ENCODE results near the gene PASK. TPM values are rescaled to one million over a fixed set of nuclear protein-coding genes. Genes with fewer than 3 reads are reported as not detected.
"Not testable (repeated sequence)": the region's sequence is repeated elsewhere in the genome, so short reads cannot be mapped to it uniquely, and the experiment has no call there.

PASK gene
- polyA plus RNA-seq, 1 donor (not counting 4 experiments of a cell fraction or from before 2014, with no cell fraction given) = 4.3 TPM

- Histone ChIP-seq H3K27ac (ENCODE audit: control insufficient read depth, insufficient read depth, low read length) (no peak overlapping the region), H4K20me1 (ENCODE audit: control insufficient read depth, extremely low read depth, insufficient read depth, low read length) (no peaks in the 10 kb centered on the region), H3K27me3 (ENCODE audit: control insufficient read depth, extremely low read depth, insufficient read depth, low read length) (no peaks in the 10 kb centered on the region), H3K36me3 (ENCODE audit: control insufficient read depth in 2 of 2, extremely low read depth in 1 of 2, insufficient read depth in 2 of 2, low read length in 2 of 2) (peaks cover 15 to 22% of the 10 kb centered on the region in 2 experiments), H3K4me2 (ENCODE audit: control insufficient read depth, extremely low read depth, insufficient read depth, low read depth, low read length) (no peak overlapping the region), H3K9me1 (ENCODE audit: control insufficient read depth, extremely low read depth, insufficient read depth, low read length) (no peaks in the 10 kb centered on the region), H3K4me1 (ENCODE audit: control insufficient read depth, extremely low read depth, insufficient read depth, low read length) (no peaks in the 10 kb centered on the region), H3K4me3 (ENCODE audit: control insufficient read depth in 2 of 3, extremely low read depth in 1 of 3, insufficient read depth in 2 of 3, low read depth in 1 of 3, low read length in 3 of 3) (no peak overlapping the region), H3K9me3 (ENCODE audit: control insufficient read depth, low read depth, low read length) (no peaks in the 10 kb centered on the region), H2AFZ (ENCODE audit: control insufficient read depth, low read length) (no peak overlapping the region), H3K79me2 (ENCODE audit: control insufficient read depth, insufficient read depth, low read length) (peaks cover 5% of the 10 kb centered on the region), H3K9ac (ENCODE audit: control insufficient read depth, extremely low read depth, insufficient read depth, low read length) (no peak overlapping the region)
- dilution Hi-C loops (cut with MboI; ENCODE audit: extremely low pct_ligation_motif_present, low sequenced_read_pairs) = no loop called here
- DNase-seq (ENCODE audit: low read depth, low spot score) (no peak), FAIRE-seq (no peak)
- TF ChIP-seq CTCF (optimal IDR thresholded peaks at IDR 0.05 in 1 of 3, IDR thresholded peaks at IDR 0.05 in 1 of 3, conservative IDR thresholded peaks at IDR 0.05 in 1 of 3; ENCODE audit: extremely low read depth in 1 of 3, insufficient read depth in 2 of 3, low read length in 3 of 3) = no peak
- TF ChIP-seq EZH2 (IDR thresholded peaks at IDR 0.05; ENCODE audit: low read length) = no peak
Observed at GRCh38 chr2:241094172-241094571, 55.1 kb downstream of the PASK start.

DNA sequence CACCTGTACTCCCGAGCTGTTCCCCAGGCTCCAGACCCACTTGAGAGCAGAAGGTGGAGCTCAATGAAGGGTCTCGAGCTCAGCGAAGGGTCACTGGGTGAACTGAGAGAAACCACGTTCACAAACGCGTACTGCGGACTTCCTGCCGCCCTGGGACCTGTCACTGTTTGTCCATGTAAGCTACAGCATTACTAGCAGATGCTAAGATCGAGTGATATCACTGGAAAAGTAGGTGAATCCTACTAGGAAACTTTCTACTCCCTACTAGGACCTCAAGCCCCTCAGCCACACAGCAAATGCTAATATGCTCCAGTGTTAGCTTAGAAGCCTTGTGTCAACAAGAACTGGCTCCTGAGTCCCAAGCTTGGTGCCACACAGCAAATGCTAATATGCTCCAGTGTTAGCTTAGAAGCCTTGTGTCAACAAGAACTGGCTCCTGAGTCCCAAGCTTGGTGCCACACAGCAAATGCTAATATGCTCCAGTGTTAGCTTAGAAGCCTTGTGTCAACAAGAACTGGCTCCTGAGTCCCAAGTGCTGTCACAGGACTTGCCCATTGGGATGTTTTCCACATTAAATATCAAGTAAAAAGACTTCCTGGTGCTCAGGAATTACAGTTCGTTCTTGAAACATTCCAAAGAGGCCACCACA is 56.0 kb downstream of the PASK start:
- DNase-seq (ENCODE audit: low read depth, low spot score); FAIRE-seq; H3K4me2 ChIP-seq (ENCODE audit: control insufficient read depth, extremely low read depth, insufficient read depth, low read depth, low read length); H3K4me3 ChIP-seq (ENCODE audit: control insufficient read depth in 2 of 3, extremely low read depth in 1 of 3, insufficient read depth in 2 of 3, low read depth in 1 of 3, low read length in 3 of 3); H3K27ac ChIP-seq (ENCODE audit: control insufficient read depth, insufficient read depth, low read length); H3K27me3 ChIP-seq (ENCODE audit: control insufficient read depth, extremely low read depth, insufficient read depth, low read length); H3K9me3 ChIP-seq (ENCODE audit: control insufficient read depth, low read depth, low read length); H3K9ac ChIP-seq (ENCODE audit: control insufficient read depth, extremely low read depth, insufficient read depth, low read length); H3K79me2 ChIP-seq (ENCODE audit: control insufficient read depth, insufficient read depth, low read length); H3K9me1 ChIP-seq (ENCODE audit: control insufficient read depth, extremely low read depth, insufficient read depth, low read length); H3K4me1 ChIP-seq (ENCODE audit: control insufficient read depth, extremely low read depth, insufficient read depth, low read length); H4K20me1 ChIP-seq (ENCODE audit: control insufficient read depth, extremely low read depth, insufficient read depth, low read length); dilution Hi-C loops (cut with MboI; ENCODE audit: extremely low pct_ligation_motif_present, low sequenced_read_pairs); H2AFZ ChIP-seq (ENCODE audit: control insufficient read depth, low read length): not testable (repeated sequence)
- H3K36me3 ChIP-seq (ENCODE audit: control insufficient read depth in 2 of 2, extremely low read depth in 1 of 2, insufficient read depth in 2 of 2, low read length in 2 of 2) = peaks cover 16 to 22% of the 10 kb centered on the region in 2 experiments

GRCh38 chr2:241092677-241093076 is 56.6 kb downstream of the PASK start:
- no peak overlapping the region for H2AFZ ChIP-seq (ENCODE audit: control insufficient read depth, low read length)
- H3K9ac ChIP-seq (ENCODE audit: control insufficient read depth, extremely low read depth, insufficient read depth, low read length) = no peak overlapping the region
- no peaks in the 10 kb centered on the region for H3K9me1 ChIP-seq (ENCODE audit: control insufficient read depth, extremely low read depth, insufficient read depth, low read length)
- FAIRE-seq (no peak), DNase-seq (ENCODE audit: low read depth, low spot score) (no peak)
- dilution Hi-C loops (cut with MboI; ENCODE audit: extremely low pct_ligation_motif_present, low sequenced_read_pairs) = no loop called here
- H3K27me3 ChIP-seq (ENCODE audit: control insufficient read depth, extremely low read depth, insufficient read depth, low read length) = no peaks in the 10 kb centered on the region
- no peaks in the 10 kb centered on the region for H4K20me1 ChIP-seq (ENCODE audit: control insufficient read depth, extremely low read depth, insufficient read depth, low read length)
- TF ChIP-seq CTCF (optimal IDR thresholded peaks at IDR 0.05 in 1 of 3, IDR thresholded peaks at IDR 0.05 in 1 of 3, conservative IDR thresholded peaks at IDR 0.05 in 1 of 3; ENCODE audit: extremely low read depth in 1 of 3, insufficient read depth in 2 of 3, low read length in 3 of 3) = no peak
- no peak for TF ChIP-seq EZH2 (IDR thresholded peaks at IDR 0.05; ENCODE audit: low read length)
- H3K4me3 ChIP-seq (ENCODE audit: control insufficient read depth in 2 of 3, extremely low read depth in 1 of 3, insufficient read depth in 2 of 3, low read depth in 1 of 3, low read length in 3 of 3) = no peak overlapping the region
- no peaks in the 10 kb centered on the region for H3K9me3 ChIP-seq (ENCODE audit: control insufficient read depth, low read depth, low read length)
- H3K27ac ChIP-seq (ENCODE audit: control insufficient read depth, insufficient read depth, low read length) = no peak overlapping the region
- H3K79me2 ChIP-seq (ENCODE audit: control insufficient read depth, insufficient read depth, low read length) = peaks cover 1% of the 10 kb centered on the region
- H3K4me1 ChIP-seq (ENCODE audit: control insufficient read depth, extremely low read depth, insufficient read depth, low read length) = no peaks in the 10 kb centered on the region
- no peak overlapping the region for H3K4me2 ChIP-seq (ENCODE audit: control insufficient read depth, extremely low read depth, insufficient read depth, low read depth, low read length)
- H3K36me3 ChIP-seq (ENCODE audit: control insufficient read depth in 2 of 2, extremely low read depth in 1 of 2, insufficient read depth in 2 of 2, low read length in 2 of 2) = peaks cover 19 to 22% of the 10 kb centered on the region in 2 experiments
